HG02763 (cell line): ENCODE measurements around the gene JTB.

ENCODE experiments used
- ATAC-seq: cut with Tn5 transposase; IDR thresholded peaks from one replicate; pipeline ENCODE4 v1.9.1; 2021; ENCODE audit warnings: mild to moderate bottlenecking, moderate library complexity; ENCODE audit not compliant: unreplicated experiment

The JTB gene

GRCh38 chr1:153956997-153957715, 20.3 kb downstream of the JTB start:
- ATAC-seq, result no peak

- ATAC-seq, result no peak
These were observed 22.6 kb downstream of the JTB start for GRCh38 chr1:153954826-153955225.

- no peak for ATAC-seq
These were observed 23.6 kb downstream of the JTB start for GRCh38 chr1:153953859-153954365.

GRCh38 chr1:153951801-153952200, 25.7 kb downstream of the JTB start:
- ATAC-seq, result no peak

GRCh38 chr1:153951183-153951582, 26.3 kb downstream of the JTB start:
- ATAC-seq, result no peak

- peak; percentile 63 for ATAC-seq
These were observed 30.7 kb downstream of the JTB start, which contains the start of gene DENND4B for GRCh38 chr1:153946622-153947241. DENND4B (minus strand) TSS chr1:153946718; CDS start chr1:153944374, 2,344 bp downstream.

- peak; percentile 73 for ATAC-seq
These were observed 31.5 kb downstream of the JTB start for GRCh38 chr1:153945795-153946621.

GRCh38 chr1:153945131-153945794, 32.2 kb downstream of the JTB start:
- no peak for ATAC-seq

GRCh38 chr1:153944827-153945117, 32.7 kb downstream of the JTB start:
- no peak for ATAC-seq

GRCh38 chr1:153944005-153944826, 33.3 kb downstream of the JTB start:
- no peak for ATAC-seq

- ATAC-seq, result no peak
These were observed 34.5 kb downstream of the JTB start for GRCh38 chr1:153942766-153943549.

GRCh38 chr1:153941826-153942725, 35.4 kb downstream of the JTB start:
- ATAC-seq, result no peak

- ATAC-seq, result no peak
These were observed 36.7 kb downstream of the JTB start for GRCh38 chr1:153940756-153941155.

- ATAC-seq, result no peak
These were observed 38.0 kb downstream of the JTB start for GRCh38 chr1:153939476-153939875.

- ATAC-seq, result no peak
These were observed 38.5 kb downstream of the JTB start for GRCh38 chr1:153938996-153939395.

GRCh38 chr1:153937331-153937730, 40.1 kb downstream of the JTB start:
- ATAC-seq, result no peak

GRCh38 chr1:153936011-153936802, 41.3 kb downstream of the JTB start:
- no peak for ATAC-seq

GRCh38 chr1:153934746-153935145, 42.7 kb downstream of the JTB start:
- ATAC-seq, result no peak
